ENCODE measurements around the gene ZNF211.

ZNF211 gene

GRCh38 chr19:57632987-57633831 lies at the start of gene ZNF211:
Gene ZNF211, plus strand, starts transcription at chr19:57633168. Its CDS starts 179 bp downstream, at chr19:57633347.
- peak; percentile 86 for DNase-seq (ENCODE audit: low read depth, low spot score)

- peak; percentile 78 for DNase-seq (ENCODE audit: low read depth, low spot score)
Measured at GRCh38 chr19:57583521-57584416, 49.2 kb upstream of the ZNF211 start, which contains the start of gene ZIK1. Gene ZIK1, plus strand, starts transcription at chr19:57584145. Its CDS starts 212 bp downstream, at chr19:57584357.

DNA sequence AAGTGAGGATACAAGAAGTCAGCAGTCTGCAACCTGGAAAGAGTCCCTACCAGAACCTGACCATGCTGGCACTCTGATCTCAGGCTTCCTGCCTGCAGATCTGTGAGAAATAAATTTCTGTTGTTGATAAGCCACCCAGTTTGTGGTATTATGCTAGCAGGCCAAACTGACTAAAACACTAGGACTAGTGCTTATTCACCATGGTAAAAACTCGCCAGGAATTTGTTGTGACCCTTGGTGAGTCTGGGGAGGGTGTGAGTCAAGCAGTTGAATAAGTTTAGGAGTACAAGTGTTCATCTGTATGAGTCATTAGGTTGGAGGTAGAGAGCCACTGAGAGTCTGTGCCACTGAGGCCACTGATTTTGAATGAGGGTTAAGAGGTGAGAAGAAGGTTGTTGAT lies 45.4 kb upstream of the ZNF211 start:
- DNase-seq (ENCODE audit: low read depth, low spot score) = no peak

- DNase-seq (ENCODE audit: low read depth, low spot score) = no peak
Measured at GRCh38 chr19:57599377-57599760, 33.6 kb upstream of the ZNF211 start.

- DNase-seq (ENCODE audit: low read depth, low spot score) = peak; percentile 74
Measured at GRCh38 chr19:57599761-57600383, 33.1 kb upstream of the ZNF211 start, which contains the start of gene ZNF530. Gene ZNF530, plus strand, starts transcription at chr19:57599885. Its CDS starts 4,461 bp downstream, at chr19:57604346.

GRCh38 chr19:57606931-57607330 lies 26.0 kb upstream of the ZNF211 start:
- no peak for DNase-seq (ENCODE audit: low read depth, low spot score)

DNA sequence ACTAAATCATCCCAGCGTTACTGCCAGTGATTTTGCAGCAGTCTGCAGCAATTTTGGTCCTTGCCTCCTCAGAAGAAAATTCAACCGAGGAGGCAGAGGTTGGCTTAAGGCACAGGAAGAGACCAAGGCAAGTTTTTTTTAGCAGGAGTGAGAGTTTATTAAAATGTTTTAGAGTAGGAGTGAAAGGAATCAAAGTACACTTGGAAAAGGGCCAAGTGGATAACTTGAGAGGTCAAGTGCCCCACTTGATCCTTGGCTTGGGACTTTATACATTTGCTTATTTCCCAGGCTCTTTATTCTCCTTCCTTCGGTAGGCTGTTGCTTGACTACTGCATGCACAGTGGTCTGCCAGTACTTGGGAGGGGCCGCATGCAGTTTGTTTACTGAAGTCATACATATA lies 21.9 kb upstream of the ZNF211 start:
- no peak for DNase-seq (ENCODE audit: low read depth, low spot score)

GRCh38 chr19:57613941-57614743 lies 18.8 kb upstream of the ZNF211 start, which contains the start of gene ZNF134:
Gene ZNF134, plus strand, starts transcription at chr19:57614242. Its CDS starts 5,227 bp downstream, at chr19:57619469.
- DNase-seq (ENCODE audit: low read depth, low spot score) = peak; percentile 66

DNA sequence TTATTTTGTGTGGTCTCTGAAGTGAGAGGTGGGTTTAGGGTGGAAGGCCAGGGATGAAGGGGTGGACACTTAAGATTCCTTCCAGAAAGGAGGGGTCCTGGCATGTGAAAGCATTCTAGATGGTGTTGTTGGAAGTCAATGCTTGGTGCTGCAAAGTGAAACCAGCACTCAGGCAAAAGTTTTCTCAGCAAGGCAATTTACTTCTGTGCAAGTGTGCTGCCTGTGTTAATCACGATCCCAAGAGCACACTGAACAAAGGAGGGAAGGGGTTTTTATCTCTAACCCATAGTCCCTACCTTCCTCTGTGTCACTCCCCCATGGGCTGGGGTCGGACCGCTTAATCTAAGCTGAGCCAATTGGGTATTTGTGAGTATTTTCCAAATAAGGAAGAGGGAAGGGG lies 17.6 kb upstream of the ZNF211 start:
- DNase-seq (ENCODE audit: low read depth, low spot score) = no peak

DNA sequence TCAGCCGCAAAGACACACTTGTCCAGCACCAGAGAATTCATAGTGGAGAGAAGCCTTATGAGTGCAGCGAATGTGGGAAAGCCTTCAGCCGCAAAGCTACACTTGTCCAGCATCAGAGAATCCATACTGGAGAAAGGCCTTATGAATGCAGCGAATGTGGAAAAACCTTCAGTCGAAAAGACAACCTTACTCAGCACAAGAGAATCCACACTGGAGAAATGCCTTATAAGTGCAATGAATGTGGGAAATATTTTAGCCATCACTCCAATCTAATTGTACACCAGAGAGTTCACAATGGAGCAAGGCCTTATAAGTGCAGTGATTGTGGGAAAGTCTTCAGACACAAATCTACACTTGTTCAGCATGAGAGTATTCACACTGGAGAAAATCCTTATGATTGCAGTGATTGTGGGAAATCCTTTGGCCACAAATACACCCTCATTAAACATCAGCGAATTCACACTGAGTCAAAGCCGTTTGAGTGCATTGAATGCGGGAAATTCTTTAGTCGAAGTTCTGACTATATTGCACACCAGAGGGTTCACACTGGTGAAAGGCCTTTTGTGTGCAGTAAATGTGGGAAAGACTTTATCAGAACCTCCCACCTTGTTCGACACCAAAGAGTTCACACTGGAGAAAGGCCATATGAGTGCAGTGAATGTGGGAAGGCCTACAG lies 12.2 kb upstream of the ZNF211 start:
- no peak for DNase-seq (ENCODE audit: low read depth, low spot score)

DNA sequence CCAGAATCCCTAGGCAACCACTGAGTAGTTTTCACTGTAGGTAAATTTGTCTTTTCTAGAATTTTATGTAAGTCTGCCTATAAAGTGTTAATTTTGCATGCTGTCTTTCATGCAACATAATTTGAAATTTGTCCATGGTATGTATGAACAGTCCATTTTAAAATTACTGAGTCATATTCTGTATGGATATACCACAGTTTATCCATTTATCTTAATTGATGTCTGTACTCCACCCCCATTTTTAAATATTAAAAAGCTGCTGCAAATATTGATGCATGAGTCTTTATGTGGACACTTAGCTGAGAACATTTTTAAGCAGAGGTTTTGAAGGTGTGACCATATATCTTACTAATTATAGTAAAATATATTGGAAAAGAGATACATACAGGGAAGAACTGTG lies 9.9 kb upstream of the ZNF211 start:
- no peak for DNase-seq (ENCODE audit: low read depth, low spot score)

GRCh38 chr19:57633832-57634131 lies 814 bp downstream of the ZNF211 start:
- DNase-seq (ENCODE audit: low read depth, low spot score) = no peak

GRCh38 chr19:57637379-57637778 lies 4.4 kb downstream of the ZNF211 start:
- DNase-seq (ENCODE audit: low read depth, low spot score) = no peak

DNA sequence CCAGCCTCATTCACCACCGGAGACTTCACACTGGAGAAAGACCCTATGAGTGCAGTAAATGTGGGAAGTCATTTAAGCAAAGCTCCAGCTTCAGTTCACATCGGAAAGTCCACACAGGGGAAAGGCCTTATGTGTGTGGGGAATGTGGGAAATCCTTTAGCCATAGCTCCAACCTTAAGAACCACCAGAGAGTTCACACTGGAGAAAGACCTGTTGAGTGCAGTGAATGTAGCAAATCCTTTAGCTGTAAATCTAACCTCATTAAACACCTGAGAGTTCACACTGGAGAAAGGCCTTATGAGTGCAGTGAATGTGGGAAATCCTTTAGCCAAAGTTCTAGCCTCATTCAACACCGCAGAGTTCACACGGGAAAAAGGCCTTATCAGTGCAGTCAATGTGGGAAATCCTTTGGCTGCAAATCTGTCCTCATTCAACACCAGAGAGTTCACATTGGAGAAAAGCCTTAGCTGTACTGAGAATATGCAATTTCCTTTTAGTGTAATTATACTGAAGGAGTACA lies 8.8 kb downstream of the ZNF211 start:
- DNase-seq (ENCODE audit: low read depth, low spot score) = no peak

- DNase-seq (ENCODE audit: low read depth, low spot score) = no peak
Measured at GRCh38 chr19:57642396-57643046, 9.6 kb downstream of the ZNF211 start.

DNA sequence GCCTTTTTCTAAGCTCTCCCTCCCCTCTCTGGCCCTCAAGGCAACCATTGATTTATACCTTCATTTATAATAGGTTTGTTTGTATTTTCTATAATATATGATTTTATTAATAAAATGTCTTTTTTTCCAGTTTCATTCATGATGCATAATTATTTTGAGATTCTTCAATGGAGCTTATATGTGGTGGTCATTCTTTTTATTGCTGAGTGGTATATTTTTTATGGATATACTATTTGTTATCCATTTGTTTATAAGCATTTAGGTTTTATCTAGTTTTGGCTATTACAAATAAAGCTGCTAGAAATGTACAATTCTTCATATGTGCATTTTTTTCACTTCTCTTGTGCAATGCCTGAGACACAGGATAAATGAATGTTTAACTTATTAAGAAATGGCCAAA lies 10.8 kb downstream of the ZNF211 start:
- no peak for DNase-seq (ENCODE audit: low read depth, low spot score)

DNA sequence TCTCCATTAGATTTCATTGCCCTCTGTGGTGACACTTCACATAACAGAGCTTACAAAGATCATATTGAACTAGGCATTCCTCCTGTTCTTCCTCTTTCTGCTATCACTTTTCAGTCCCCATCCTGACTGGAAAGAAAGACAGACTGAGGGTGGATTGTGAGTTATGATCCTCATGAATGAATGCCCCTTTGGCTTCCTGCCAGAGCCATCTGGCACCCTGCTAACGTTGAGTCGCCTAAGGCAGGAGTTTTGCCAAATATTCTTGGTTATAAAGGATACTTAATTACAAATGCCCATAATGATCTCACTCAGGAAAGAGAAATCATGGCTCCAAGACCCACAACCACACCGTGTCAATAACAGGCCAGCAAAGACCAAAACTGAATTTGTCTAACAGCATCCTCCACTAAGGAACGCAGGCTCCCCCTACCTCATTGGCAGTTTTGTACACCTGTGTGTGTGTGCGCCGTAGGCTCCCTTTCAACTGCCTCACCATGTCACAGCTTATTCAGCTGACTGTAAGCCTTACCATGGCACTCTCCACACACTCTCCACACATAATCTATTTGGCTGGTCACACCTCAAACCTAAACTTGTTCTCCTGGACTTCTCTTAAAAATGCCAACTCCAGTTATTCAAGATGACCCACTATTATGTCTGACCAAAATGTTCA lies 15.5 kb downstream of the ZNF211 start:
- no peak for DNase-seq (ENCODE audit: low read depth, low spot score)

DNA sequence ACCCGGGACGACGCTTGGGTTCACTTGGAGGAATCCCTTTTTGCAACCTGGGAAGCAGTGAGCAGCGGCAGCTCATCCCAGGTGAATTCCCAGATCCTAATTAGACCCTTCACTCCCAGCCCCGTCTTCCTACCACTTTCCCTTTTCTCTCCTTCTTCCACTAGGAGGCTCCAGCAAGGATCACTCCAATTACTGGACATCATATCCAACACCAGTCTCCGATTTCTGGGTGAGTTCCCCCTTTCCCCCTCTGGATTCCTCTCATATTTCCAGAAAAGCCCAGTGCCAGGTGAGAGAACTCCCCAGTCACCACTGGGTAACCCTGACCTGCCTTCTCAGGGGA lies 18.7 kb downstream of the ZNF211 start:
- DNase-seq (ENCODE audit: low read depth, low spot score) = no peak

DNA sequence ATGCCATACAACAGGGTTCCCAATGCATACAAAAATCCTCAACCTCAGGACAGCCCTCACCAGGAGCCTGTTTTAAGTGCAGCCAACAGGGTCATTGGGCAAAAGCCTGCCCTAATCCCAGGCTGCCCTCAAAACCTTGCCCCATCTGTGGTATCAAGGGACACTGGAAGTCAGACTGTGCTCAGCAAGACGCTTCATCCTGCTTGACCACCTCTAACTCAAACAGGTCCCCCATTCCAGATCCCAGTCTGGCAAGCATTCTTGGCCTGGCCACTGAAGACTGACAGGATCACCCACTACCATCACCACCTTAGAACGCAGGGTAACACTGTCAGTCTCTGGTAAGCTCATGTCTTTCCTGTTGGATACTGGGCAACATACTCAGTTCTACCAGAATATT lies 20.7 kb downstream of the ZNF211 start:
- no peak for DNase-seq (ENCODE audit: low read depth, low spot score)
